Dedifferentiated amniotic fluid mesenchymal stem cell (primary cell): Measurements from ENCODE around the gene EFCAB9.

Experiments used
- DNase-seq: peaks from one replicate; pipeline ENCODE4 v3.0.0-alpha.2; 2016; ENCODE audit errors: extremely low spot score

Gene EFCAB9

DNA sequence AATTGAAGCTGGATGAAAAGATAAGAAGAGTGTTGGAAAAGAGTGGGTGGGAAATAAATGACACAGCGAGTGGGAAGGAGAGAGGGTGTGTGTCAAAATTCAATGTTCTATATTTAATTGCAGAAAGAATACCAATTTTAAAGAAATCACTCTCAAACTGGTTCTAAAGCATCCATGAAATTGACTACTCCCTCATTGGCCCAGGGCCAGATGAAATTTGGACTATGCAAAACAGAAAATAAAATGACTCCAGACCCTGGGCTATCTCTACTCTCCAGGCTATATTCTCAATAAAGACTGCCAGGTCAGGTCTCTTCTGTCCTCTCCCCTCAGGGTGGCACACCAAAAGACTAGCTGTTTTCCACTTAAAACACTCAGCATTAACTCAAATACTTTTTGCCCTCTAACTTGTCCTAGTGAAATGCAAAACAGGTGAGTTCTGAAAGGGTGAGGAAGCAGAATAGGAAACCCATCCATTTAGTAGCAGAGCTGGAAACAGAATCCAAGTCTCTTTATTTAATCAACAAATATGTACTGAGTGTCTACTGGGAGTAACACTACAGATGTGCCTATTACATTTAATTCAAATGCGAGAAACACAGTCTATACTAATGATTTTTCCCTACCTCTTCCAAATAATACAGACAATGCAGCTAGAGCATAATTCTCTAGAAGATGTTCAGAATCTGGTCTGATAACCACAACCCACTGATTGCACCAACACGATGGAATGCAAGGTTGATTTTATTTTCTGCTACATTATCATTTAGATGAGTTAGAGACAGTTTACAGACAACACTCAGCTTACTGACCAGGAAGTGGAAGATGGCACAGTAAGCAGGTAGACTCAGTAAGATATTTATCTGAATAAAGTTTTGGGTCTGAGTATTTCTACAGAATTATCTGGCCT lies 42.1 kb downstream of the EFCAB9 start:
- no peak for DNase-seq

DNA sequence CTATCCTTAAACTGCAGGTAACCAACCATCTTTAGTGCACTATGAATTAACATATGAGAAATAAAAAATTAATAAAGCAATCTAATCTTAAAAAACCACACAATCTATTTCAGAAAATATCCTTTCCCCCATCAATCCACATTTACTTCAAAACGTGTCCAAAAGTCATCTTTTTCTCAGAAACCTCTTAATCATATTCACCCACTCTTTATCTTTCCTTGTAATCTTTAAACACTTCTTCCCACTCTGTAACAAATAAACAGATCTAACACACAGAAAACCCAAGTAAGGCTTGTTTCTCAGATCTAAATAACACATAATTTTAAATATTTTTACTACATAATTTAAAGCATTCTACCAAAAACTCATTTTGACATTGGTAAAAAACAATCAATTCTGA lies 44.4 kb downstream of the EFCAB9 start:
- DNase-seq: no peak

GRCh38 chr5:172243302-172243701 lies 49.3 kb downstream of the EFCAB9 start:
- no peak for DNase-seq

- no peak for DNase-seq
Observed at GRCh38 chr5:172245046-172245445, 51.1 kb downstream of the EFCAB9 start.

GRCh38 chr5:172245703-172246125 lies 51.7 kb downstream of the EFCAB9 start:
- no peak for DNase-seq

DNA sequence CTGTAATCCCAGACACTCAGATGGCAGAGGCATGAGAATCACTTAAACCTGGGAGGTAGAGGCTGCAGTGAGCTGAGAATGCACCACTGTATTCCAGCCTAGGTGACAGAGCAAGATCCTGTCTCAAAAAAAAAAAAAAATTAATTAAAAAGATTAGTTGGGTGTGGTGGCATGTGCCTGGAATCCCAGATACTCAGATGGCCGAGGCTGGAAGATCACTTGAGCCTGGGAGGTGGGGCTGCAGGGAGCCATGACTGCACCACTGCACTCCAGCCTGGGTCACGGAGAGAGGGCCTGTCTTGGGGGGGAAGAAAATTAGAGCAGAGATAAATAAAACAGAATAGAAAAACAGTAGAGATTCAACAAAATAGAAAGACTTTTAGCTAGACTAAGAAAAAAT lies 54.7 kb downstream of the EFCAB9 start:
- no peak for DNase-seq

DNA sequence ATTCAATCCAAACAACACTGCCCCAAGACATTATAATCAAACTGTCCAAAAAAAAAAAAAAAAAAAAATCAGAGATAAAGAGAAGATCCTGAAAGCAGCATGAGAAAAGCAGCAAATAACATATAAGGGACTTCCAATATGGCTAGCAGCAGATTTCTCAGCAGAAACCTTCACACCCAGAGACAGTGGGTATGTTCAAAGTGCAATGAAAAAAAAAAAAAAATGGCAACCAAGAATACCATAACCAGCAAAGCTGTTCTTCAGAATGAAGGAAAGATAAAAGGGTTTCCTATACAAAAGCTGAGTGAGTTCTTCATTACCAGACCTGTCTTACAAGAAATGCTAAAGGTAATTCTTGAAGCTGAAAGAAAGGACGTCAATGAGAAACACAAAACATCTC lies 57.4 kb downstream of the EFCAB9 start:
- no peak for DNase-seq

DNA sequence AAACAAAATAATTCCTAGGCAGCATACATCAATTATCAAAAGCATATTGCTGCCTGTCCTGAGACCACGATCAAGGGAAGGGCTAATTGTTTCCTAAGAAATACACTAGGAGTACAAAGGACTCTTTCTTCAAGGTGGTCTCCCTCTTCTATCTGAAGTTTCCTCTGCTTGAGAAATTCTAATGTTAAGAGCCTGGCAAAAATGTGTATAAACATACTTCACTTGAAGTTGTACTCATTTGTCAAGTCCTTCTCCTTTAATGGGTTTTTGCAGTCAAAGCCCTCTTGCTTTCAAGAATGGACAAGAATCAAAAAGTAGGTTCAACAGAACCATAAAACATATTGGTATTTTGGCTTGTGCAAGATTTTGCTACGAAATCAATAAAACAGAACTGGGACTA lies 58.5 kb downstream of the EFCAB9 start:
- DNase-seq: no peak
